Activated T-helper 1 cell treated with anti-CD3 and anti-CD28 coated beads, Interleukin-12 subunit alpha, Interleukin-12 subunit beta, Interleukin-2, Interleukin-4 antibody, amounts not matched to agents 30 ng/mL and 10 ng/mL and 1 ng/mL, durations not matched to agents 14 hours and 24 hours and 36 hours (primary cell): ENCODE data around the gene PTGDR2. TPM values are rescaled to one million over a fixed set of nuclear protein-coding genes. Genes with fewer than 3 reads are reported as not detected.

Experiments
- DNase-seq: peaks from one replicate; pipeline ENCODE4 v3.0.0; 2021; ENCODE audit warnings: low spot score
- H3K27ac Mint-ChIP-seq: one replicate; pipeline ENCODE4 v1.8.0; 2021; ENCODE audit warnings: mild to moderate bottlenecking, mixed read lengths
- H3K27me3 Mint-ChIP-seq: one replicate; pipeline ENCODE4 v1.8.0; 2022; ENCODE audit warnings: mild to moderate bottlenecking, moderate library complexity, mixed read lengths; ENCODE audit not compliant: insufficient read depth
- H3K36me3 Mint-ChIP-seq: one replicate; pipeline ENCODE4 v1.8.0; 2021; ENCODE audit warnings: low read depth, mixed read lengths
- H3K4me1 Mint-ChIP-seq: one replicate; pipeline ENCODE4 v1.8.0; 2021; ENCODE audit warnings: low read depth, mixed read lengths
- H3K4me3 Mint-ChIP-seq: one replicate; pipeline ENCODE4 v1.8.0; 2021; ENCODE audit warnings: mild to moderate bottlenecking, moderate library complexity, mixed read lengths
- H3K9me3 Mint-ChIP-seq: one replicate; pipeline ENCODE4 v1.8.0; 2021; ENCODE audit warnings: mixed read lengths
- intact Hi-C: fragments of 100-400 bp; cut with micrococcal nuclease; formaldehyde crosslinking; loops from one replicate; pipeline ENCODE4 v1.15.1; 2024
- total RNA-seq: library from RNA; stranded (reverse); gene quantifications from 2 replicates; pipeline ENCODE4 v1.2.3, GENCODE V29; 2022

PTGDR2 gene
- total RNA-seq, 1 donor from 2014 or later, result 0.10 TPM

DNA sequence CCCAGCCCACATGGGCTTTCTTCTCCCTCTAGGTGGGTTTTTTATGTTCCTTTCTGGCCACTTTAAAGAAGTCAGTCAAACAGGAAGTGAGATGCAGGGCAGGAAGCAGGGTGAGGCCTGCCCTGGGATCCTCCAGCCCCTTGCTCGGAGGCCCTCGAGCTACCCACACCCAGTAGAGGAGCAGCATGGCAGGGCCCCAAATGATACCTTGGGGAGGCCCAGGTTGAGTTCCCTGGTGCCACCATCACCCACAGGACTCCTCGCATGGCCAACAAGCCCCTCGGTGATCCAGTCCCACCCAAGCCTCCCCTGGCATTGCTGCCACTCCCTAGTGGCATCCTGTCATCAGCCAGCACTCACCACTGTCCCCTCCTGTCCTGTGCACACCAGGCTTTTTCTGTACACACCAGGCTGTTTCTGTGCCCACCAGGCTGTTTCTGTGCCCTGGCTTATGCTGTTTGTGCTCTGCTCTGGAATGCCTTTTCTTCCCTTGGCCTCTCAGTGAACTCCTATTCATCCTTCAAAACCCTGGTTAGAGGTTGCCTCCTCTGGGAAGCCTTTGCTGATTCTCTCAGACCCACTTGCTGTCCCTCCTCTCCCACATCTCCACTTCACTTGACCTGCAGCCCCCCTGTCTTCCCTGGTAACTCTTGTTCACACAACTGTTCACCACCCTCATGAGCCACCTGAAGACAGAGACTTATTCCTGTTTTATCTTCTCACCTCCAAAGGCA lies 3.1 kb upstream of the PTGDR2 start:
- H3K4me1 Mint-ChIP-seq, result peaks cover 13% of the 10 kb centered on the region
- no peak for DNase-seq
- no peaks in the 10 kb centered on the region for H3K9me3 Mint-ChIP-seq
- H3K4me3 Mint-ChIP-seq, result no peak overlapping the region
- H3K36me3 Mint-ChIP-seq, result no peaks in the 10 kb centered on the region
- intact Hi-C loops, result no loop called here
- H3K27me3 Mint-ChIP-seq, result peaks cover 3% of the 10 kb centered on the region
- H3K27ac Mint-ChIP-seq, result peak overlapping the region; percentile 10

GRCh38 chr11:60858236-60858635 lies 2.5 kb upstream of the PTGDR2 start:
- Mint-ChIP-seq H3K4me1 (peaks cover 13% of the 10 kb centered on the region), H3K36me3 (no peaks in the 10 kb centered on the region), H3K4me3 (no peak overlapping the region), H3K9me3 (no peaks in the 10 kb centered on the region), H3K27ac (peak overlapping the region; percentile 40), H3K27me3 (no peaks in the 10 kb centered on the region)
- intact Hi-C loops, result no loop called here
- no peak for DNase-seq

DNA sequence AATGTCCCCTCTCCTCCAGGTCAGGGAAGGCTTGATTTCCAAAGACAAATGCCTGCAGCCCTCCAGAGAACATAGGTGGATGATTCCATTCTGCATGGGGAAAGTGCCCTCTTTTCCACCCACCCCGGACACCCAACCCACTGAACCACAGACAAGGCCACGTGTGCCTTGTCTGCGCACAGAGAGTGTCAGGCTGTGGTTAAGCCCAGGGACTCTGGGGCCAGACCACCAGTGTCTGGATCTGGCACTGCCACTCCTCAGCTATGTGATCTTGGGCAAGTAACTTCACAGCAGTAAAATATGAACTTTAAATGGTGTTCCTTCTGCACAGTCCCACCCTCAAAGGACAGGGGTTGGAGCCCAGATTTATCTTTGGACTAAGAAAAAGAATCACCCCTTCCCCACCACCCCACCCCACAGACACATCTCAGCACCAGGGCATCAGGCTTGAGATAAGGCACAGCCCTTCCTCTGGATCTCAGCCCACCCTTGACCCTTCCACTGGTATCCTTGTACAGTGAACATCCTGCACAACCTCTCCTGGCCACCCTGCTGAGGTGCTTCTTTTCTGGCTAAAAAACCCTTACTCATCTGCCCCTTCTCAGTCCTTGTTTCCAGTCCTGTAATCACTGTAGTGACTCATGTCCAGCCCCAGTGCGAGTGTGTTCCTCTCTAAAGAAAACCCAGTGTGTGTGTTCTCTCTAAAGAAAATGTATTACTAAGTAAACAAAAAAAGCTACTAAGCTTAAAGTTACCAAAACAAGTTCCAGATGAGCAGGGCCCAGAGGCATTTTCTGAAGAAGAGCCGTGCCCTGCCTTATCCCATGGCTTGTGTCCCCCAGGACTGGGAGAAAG lies 1.9 kb upstream of the PTGDR2 start:
- intact Hi-C loops, result no loop called here
- no peaks in the 10 kb centered on the region for H3K27me3 Mint-ChIP-seq
- H3K27ac Mint-ChIP-seq, result no peak overlapping the region
- H3K4me1 Mint-ChIP-seq, result peaks cover 13% of the 10 kb centered on the region
- H3K4me3 Mint-ChIP-seq, result no peak overlapping the region
- H3K9me3 Mint-ChIP-seq, result no peaks in the 10 kb centered on the region
- no peak for DNase-seq
- H3K36me3 Mint-ChIP-seq, result no peaks in the 10 kb centered on the region

- DNase-seq, result no peak
- Mint-ChIP-seq H3K9me3 (no peaks in the 10 kb centered on the region), H3K36me3 (peaks cover 13% of the 10 kb centered on the region), H3K4me1 (peaks cover 13% of the 10 kb centered on the region), H3K4me3 (no peak overlapping the region), H3K27me3 (no peaks in the 10 kb centered on the region), H3K27ac (no peak overlapping the region)
- intact Hi-C loops, result no loop called here
These were observed 664 bp downstream of the PTGDR2 start for GRCh38 chr11:60854847-60855725.

- Mint-ChIP-seq H3K9me3 (no peaks in the 10 kb centered on the region), H3K27ac (no peak overlapping the region), H3K4me3 (no peak overlapping the region), H3K36me3 (peaks cover 16% of the 10 kb centered on the region), H3K4me1 (peaks cover 13% of the 10 kb centered on the region), H3K27me3 (no peaks in the 10 kb centered on the region)
- intact Hi-C loops, result no loop called here
- DNase-seq, result no peak
These were observed 1.5 kb downstream of the PTGDR2 start for GRCh38 chr11:60854140-60854846.

- intact Hi-C loops, result no loop called here
- Mint-ChIP-seq H3K4me1 (peaks cover 4% of the 10 kb centered on the region), H3K27me3 (no peaks in the 10 kb centered on the region), H3K9me3 (no peaks in the 10 kb centered on the region), H3K4me3 (no peak overlapping the region), H3K36me3 (peaks cover 20% of the 10 kb centered on the region), H3K27ac (no peak overlapping the region)
- no peak for DNase-seq
These were observed 2.5 kb downstream of the PTGDR2 start for GRCh38 chr11:60852982-60853950.

DNA sequence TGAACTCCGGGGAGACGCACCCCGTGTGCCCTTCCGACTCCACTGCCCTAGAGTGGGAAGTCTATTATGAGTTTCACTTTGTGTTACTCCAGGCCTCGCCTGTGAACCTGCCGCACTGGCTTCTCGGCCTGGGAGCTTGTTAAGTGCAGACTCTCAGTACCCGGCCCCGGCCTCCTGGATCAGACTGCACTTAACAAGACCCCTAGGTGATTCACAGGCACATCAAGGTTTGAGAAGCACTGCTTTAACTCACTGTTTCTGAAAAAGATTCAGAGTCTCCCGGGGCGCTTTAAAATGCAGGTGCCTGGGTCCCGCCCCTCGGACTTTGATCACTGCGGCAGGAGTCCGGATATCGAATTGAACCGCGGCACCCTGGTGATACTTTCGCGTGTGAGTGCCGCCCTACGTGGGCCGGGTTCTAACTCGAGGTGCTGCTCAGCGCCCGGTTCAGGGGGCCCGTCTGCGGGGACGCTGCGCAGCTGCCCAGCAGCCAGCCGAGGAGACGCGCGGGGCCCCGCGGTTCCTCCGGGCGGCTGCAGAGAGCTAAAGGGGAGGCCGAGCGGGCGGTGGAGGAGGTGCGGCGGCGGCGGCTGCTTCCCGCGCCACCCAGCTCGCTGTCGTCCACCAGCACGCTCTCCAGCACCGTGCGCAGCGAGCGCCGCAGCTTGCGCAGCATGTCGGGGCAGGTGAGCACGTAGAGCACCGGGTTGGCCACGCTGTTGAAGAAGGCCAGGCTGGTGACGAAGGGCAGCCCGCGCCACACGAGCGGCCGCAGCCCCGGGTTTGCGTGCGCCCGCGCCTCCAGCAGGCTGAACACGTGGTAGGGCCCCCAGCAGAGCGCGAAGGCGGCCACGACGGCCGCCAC lies 3.4 kb downstream of the PTGDR2 start:
- H3K4me1 Mint-ChIP-seq, result no peaks in the 10 kb centered on the region
- no peak overlapping the region for H3K27ac Mint-ChIP-seq
- H3K36me3 Mint-ChIP-seq, result peaks cover 20% of the 10 kb centered on the region
- DNase-seq, result no peak
- H3K9me3 Mint-ChIP-seq, result no peaks in the 10 kb centered on the region
- intact Hi-C loops, result no loop called here
- no peaks in the 10 kb centered on the region for H3K27me3 Mint-ChIP-seq
- H3K4me3 Mint-ChIP-seq, result no peak overlapping the region

DNA sequence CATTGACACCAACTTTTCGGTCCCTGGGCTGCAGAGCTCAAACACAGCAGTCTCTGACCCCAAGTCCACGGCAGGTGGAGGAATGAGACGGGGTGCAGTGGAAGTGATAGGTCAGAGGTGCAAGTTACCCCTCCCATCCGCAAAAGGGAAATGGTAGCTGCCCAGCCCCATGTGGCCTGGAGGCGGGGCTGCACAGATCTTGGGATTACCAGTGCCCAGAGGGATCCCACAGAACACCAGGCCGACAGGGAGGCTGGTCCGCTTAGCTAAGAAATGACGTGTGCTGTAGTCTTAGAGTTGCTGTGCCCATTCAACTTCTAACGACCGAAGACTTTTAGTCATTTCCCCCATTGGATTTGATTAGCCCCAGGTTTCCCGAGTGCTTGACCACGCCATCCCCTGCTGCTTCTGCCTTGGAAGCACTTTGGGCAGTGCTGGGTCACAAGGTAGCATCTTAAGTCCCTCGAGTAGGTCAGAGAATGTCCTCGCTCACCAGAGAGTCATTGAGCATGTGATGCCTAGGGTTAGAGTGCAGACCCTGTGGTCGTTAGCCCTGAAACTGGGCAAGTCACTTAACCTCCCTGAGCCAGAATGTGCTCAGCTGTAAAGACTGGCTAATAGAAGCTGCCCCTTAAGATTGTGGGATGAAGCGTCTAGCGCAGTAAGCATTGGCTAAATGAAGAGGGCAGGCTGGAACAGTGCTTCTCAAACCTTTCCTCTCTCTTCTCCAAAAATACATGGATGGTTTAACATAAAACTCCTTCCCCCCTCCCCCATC lies 4.2 kb downstream of the PTGDR2 start:
- DNase-seq, result no peak
- Mint-ChIP-seq H3K4me1 (no peaks in the 10 kb centered on the region), H3K4me3 (no peak overlapping the region), H3K36me3 (peaks cover 20% of the 10 kb centered on the region), H3K27ac (no peak overlapping the region), H3K27me3 (no peaks in the 10 kb centered on the region), H3K9me3 (no peaks in the 10 kb centered on the region)
- intact Hi-C loops, result no loop called here

- intact Hi-C loops, result no loop called here
- Mint-ChIP-seq H3K9me3 (no peaks in the 10 kb centered on the region), H3K4me1 (peaks cover 7% of the 10 kb centered on the region), H3K27ac (no peak overlapping the region), H3K27me3 (no peaks in the 10 kb centered on the region), H3K36me3 (peaks cover 24% of the 10 kb centered on the region), H3K4me3 (no peak overlapping the region)
- no peak for DNase-seq
These were observed 5.9 kb downstream of the PTGDR2 start for GRCh38 chr11:60849641-60850520.

GRCh38 chr11:60848714-60849151 lies 7.0 kb downstream of the PTGDR2 start:
- Mint-ChIP-seq H3K4me3 (no peak overlapping the region), H3K9me3 (no peaks in the 10 kb centered on the region), H3K27ac (no peak overlapping the region), H3K27me3 (no peaks in the 10 kb centered on the region), H3K36me3 (peaks cover 31% of the 10 kb centered on the region), H3K4me1 (peaks cover 19% of the 10 kb centered on the region)
- no peak for DNase-seq
- intact Hi-C loops, result no loop called here
